Stimulated activated CD8-positive, alpha-beta memory T cell treated with anti-CD3 and anti-CD28 coated beads, Interleukin-15, amount 100 ng/mL, for 4 hours (primary cell): ENCODE measurements around the gene MPIG6B.

ENCODE experiments used
- DNase-seq, 2 donors: peaks; one replicate each; pipeline ENCODE4 v3.0.0-alpha.2; 2020; ENCODE audit warnings: low read depth in 2 of 2

MPIG6B gene, protein sequence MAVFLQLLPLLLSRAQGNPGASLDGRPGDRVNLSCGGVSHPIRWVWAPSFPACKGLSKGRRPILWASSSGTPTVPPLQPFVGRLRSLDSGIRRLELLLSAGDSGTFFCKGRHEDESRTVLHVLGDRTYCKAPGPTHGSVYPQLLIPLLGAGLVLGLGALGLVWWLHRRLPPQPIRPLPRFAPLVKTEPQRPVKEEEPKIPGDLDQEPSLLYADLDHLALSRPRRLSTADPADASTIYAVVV

DNA sequence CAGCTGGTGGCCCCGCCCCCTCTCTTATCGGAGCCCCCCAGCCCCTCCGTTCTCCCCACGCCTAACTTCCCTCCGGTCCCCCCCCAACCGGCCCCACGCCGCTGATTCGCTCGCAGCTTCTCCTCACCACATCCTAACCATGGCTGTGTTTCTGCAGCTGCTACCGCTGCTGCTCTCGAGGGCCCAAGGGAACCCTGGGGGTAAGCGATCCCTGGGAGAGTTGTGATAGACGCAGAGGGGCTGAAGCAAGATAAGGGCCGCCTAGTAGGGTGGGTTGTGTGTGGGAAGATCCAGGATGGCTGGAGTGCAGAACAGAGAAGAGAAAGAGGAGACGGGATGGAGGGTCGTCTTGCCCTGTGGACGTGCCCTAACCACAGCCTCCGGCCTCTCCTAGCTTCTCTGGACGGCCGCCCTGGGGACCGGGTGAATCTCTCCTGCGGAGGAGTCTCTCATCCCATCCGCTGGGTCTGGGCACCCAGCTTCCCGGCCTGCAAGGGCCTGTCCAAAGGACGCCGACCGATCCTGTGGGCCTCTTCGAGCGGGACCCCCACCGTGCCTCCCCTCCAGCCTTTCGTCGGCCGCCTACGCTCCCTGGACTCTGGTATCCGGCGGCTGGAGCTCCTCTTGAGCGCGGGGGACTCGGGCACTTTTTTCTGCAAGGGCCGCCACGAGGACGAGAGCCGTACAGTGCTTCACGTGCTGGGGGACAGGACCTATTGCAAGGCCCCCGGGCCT is at the start of gene MPIG6B:
TSS of gene MPIG6B (plus strand) at position 129 of the 735 bp plus-strand sequence. CDS start at position 140, 11 bp downstream.
- DNase-seq: no peak

DNA sequence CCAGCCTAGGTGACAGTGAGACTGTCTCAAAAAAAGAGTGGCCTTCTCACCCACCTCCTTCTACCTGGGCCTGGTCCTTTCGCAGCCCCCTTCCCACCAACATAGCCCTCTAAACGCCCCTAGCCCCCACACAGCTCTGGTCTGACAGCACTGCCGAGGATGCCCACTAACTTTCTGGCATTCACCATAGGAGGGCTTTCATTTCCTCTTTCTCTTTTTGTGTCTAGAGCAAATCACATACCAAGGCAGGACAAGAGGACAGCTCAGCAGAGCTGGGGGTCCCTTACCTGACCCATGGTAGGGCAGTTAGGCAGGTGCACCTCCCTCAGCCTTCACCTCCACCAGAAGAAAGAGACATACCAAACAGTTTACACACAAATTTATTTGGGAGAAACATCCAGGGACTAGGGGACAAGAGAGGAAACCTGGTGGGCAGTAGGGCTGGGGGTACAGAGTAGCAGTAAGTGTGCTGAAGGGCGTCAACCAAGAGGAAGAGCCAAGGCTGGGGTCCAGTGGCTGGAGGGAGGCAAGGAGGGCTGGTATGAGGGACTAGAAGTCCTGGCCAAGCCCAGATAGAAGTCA is 46.8 kb upstream of the MPIG6B start:
- no peak for DNase-seq

DNA sequence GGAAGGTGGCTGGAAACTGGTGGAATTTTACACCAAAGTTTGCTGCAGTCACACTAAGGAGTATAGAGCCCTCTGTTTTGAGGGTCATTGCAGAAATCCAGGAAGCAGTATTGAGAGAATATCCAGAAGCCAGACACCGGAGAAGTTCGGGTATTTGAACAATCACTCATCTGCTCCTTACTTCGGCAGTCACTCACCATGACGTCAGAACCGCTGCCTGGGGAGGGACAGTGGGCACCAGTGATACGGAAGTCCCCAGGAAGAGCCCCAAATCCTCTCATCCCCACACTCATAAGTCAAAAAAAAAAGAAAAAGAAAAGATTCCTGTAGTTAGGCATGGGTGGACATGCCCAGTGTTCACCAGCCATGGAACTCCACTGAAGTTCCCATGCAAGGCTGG is 46.3 kb upstream of the MPIG6B start:
- DNase-seq: no peak

DNA sequence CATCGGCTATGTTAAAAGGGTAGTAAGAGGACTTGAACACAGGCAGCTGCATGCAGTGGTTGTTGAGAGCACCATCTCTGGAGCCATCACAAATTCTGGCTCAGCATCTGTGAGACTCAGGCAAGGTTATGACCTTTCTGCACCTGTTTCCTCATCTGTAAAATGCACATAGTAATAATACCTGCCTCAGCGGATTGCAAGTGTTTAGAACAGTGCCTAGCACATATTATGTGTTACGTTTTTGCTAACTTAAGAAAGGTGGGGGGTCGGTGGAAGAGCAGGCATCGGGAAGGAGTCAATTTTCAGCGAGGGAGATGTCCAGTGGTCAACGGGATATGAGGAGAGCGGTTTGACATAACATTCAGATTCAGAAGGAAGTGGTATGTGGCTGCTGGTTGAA is 45.2 kb upstream of the MPIG6B start:
- no peak for DNase-seq

DNA sequence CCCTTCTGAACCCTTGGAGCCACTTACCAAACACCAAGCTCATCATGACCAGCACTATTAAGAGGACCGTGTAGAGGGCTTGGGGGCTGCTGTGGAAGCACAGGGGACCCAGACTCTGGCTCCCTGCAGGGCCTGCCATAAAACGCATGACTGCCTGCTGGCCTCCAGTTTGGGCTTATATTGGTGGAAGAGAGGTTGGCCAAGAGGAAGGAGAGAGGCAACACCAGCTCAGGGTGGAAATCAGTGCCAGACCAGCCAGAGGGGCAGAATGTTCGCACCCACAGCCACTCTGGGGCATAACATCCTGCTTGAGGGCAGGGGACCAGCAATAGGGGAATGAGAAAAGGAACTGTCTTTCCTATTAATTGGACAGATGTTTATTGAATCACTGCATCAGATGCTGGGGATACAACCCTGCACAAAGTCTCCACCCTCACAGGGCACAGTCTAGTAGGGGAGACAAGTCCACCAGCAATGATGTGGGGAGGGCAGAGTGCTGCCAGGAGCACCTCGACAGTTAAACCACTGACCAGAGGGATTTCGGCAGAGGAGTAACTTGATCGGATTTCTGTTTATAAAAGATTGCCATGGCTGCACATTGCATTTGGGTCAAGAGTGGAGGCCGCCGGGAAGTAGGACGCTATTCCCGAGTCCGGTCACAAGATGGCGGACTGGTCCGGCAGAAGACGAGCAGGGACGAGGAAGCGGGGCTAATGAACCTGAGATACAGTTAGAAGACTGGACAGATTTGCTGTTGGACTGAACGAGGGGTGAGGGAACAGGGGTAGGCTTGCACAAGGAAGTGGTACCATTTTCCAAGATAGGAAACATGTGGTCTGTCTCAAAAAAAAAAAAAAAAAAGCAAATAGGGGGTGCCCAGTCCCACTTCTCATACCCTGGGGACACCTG is 42.7 kb upstream of the MPIG6B start, which contains the start of gene LY6G5C:
TSS of gene LY6G5C (minus strand) at position 842 of the 909 bp plus-strand sequence. CDS start at position 148, 694 bp downstream.
- peak; percentile 21 to 39 for DNase-seq

DNA sequence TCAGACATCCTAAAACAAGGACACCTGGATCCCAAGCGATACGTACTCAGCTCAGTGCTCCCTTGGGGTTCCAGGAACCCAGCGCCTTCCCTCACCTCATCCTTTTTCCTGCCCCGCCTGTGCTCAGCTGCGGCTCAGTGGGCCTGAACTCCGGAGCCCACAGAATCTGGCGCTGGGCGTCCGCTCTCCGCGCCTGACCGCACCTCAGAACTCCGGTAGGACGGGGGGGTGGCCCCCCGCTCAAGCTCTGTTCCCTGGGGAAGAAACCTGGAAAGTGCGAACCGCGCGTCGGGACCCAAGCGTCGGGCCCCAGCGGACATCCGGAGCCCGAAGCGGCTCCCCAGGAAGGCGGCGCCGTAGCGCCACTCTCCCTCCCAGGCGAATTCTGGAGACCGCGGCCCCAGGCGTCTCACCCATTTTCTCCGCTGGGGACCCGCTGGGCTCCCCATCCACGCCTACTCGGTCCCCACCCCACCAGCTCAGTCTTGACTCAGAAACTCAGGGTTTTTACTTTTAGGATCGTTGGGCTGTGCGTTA is 42.0 kb upstream of the MPIG6B start:
- peak in 1 of 2 donors; percentile 17 for DNase-seq

DNA sequence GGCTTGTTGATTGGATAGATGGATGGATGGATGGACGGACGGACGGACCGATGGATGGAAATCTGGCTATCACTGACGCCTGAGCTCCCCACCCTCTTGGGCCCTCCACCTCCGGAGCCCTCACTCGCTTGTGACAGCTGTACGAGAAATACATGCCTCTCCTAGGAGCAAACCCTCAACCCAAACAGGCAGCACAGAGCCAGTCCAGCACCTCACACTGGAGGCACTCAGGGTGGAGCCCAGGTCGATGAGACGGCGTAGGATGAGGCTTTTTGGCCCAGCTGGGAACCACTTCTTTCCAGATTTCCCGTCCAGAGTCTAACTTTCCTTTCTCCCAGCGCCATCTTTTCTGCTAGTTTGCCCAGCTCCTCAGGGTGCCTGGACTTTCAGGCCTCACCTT is 39.6 kb upstream of the MPIG6B start:
- no peak for DNase-seq

DNA sequence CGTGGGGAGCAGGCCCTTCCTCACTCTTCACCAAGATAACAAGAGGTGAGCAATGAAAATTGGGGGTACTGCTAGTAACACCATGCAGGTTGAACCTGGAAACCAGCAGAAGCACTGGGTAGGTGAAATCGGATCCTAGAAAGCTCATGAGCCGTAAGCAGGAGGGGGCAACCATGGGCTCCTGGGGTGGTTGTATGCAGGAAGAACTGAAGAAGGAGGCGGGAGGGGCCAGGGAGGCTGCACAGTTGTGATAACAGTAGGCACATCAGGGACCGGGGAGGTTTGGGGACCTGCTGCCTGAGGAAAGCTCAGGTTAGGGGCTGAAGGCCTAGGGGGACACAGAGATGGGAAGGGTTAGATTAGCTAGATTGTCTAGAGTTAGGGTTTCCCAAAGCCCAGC is 36.7 kb upstream of the MPIG6B start:
- no peak for DNase-seq

DNA sequence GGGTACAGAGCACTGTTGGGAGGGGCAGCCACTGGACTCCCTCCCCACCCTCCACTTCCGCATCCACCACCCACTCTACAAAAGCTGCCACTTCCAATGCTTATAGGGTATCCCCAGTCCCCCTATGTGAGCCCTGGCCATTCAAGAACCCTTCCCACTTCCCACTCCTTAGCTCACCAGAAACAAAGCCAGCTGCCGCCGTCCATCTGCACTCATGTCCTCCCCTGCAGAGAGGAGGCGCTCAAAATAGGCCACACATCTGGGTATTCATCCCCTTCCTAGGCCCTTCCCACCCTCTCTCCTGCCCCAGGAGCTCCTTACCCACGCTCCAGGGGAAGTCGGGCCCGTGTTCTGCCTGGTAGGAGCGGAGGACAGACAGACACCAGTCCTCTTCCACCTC is 35.9 kb upstream of the MPIG6B start:
- no peak for DNase-seq

DNA sequence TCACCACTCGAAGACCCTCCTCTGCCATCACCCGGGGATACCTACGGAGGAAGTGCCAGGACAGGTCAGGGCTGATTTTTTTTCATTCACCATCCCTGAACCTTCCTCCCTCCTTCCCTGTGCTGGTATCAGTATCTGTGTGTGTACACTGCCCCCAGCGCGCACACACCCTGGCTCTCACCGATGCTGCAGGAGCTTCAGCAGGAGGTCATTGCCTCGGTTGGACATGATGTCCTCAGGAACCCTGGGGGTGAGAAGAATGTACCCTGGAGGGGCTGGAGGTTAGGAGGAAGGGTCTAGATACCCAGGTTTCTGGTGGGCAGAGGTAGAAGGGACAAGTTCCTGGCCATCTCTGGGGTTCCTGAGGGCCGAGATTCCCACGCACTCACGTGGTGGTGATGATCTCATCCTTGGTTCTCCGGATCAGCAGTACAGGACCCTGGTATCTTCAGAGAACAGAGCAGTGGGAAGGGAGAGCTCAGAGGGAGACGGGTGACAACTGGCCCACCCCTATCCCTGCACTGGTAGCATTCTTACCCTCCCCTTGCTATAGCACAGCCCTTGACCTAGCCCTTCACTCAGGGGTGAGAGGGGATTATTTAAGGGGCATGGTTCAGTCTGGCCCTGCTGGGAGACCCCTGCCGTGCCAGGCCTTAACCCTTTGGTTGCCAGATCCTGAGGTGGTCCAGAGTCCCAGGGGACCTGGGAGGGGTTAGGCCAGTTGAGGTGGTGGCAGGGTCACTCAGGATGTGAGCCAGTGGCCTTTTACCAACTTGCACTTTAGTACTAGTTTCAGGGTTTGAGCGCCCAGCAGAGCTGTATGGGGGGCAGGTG is 35.1 kb upstream of the MPIG6B start:
- no peak for DNase-seq

DNA sequence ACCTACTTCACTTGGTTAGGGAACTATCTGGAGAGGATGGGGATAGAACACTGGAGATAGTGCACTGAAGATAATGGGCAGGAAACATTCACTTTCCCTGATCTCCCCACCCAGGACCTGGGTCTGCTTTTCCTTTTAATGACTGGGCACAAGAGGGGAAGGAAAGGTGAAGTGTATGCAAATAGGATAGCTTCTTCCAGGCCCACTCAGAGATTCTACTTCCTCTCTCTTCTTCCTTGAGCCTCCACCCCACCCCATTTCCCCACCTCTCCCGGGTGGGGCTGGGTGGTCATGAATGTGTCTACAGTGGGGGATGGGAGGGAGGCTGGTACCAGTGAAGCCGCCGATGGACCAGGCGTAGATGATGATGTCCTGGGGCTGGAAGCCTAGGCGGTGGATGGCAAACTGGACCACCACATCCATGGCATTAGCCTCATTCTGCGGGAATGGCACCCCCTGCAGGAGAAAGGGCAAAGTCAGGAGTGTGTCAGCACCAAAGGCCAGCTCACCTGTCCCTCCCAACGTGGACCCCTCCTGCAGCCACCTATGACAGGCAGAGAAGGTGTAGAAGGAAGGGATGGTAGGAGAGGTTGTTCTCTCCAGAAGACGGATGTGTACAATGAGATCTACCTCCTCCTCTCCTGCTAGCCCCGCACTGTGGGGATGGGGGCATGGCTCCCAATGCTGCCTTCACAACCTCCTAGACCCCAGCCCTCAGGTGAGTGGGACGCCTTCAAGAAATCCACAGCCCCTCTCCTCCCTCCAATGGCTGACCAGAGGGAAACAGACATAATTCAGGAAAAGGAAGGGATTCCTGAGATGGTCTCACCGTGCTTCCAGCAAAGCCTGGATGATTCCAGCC is 33.7 kb upstream of the MPIG6B start:
- DNase-seq: no peak

DNA sequence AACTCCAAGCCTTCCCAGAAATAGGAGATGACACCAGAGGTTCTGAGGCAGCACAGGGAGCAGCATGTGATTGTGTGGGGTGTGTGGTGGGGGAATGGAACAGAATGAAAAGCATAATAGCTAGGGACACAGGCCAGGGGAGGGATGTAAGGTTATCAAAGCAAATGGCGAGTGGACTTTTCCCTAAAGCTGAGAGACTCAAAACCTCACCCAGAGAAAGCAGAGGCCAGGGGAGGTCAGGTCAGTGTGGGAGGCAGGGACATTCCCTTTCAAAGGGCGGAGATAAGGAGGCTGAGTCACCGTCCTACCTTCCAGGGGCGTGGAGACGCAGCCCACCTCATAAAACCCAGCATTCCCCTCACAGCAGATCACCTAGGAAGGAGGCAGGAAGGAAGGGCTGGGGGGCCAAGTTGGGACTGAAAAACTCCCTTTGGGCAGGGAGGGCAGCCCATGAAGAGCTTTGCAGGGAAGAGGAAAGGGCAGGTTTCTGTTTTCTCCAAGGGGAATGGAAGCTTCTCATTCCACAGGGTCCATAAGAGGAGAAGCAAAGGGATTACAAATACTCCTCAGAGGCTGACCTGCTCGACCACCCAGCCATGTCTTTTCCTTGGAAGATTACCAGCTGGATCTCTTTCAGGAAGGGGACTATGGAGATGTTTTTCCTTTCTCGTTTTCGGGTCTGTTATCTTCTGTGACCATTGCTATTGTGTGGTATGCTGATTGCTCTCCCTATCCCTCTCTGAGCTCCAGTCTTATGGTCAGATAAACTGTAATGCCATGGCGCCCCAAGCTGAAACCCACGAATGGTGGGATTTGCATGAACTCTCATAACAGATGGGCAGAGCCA is 32.7 kb upstream of the MPIG6B start:
- DNase-seq: no peak

DNA sequence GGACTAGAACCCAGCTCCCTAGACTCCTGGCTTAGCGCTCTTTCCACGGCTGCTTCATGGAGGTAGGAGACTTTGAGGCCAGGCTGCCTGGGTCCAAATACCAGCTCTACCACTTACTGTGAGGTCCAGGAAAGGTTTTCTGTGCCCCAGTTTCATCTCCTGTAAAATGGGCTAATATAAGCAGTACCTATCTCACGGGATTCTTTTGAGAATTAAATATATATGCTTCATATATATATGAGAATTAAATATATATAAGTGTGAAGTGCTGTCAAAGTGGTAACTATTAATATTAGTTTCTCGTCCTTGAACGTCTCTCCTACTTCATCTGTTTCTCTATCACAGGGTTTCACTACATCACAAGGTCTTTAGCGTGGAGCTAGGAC is 32.1 kb upstream of the MPIG6B start:
- DNase-seq: no peak

DNA sequence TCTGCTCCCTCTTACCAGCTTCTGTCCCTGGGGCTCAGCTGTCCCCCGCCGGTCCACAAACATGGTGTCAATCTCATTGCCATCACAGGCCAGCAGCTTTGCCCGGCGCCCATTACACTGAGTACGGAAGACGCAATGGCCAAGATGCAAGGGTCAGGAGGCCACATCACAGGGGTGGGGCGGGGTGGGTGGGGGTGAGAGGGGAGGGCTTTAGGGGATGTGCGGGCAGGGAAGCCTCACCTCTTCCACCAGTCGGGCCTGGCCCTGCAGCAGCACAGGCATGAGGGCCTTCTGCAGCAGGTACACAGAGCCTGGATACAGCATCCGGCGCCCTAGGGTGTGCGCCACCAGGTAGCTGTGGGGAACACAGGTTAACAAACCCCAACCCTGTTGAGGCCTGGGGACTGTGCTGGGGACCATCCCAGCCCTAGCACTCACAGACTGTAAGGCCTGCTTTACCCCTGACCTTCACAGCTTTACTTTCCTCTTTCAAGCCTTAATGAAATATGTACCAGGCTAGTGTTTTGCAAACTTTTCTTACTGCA is 31.5 kb upstream of the MPIG6B start:
- no peak for DNase-seq

DNA sequence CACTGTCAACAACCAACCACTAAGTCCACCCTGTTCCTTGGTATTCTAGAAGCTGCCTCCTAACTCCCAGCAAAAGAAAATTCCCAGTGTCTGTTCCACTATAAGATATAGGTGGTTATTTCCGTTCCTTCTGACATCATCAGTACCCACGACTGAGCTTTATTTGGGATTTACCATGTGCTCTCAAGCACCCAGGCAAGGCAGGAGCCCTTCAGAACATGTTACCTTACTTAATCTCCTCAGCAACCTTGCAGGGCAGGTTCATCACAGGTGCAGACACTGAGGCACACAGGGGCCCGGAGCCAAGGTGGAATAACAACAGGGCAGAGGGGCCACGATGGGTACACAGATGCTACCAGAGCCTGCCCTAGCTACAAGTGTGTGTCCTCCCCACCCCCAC is 30.8 kb upstream of the MPIG6B start:
- DNase-seq: no peak

DNA sequence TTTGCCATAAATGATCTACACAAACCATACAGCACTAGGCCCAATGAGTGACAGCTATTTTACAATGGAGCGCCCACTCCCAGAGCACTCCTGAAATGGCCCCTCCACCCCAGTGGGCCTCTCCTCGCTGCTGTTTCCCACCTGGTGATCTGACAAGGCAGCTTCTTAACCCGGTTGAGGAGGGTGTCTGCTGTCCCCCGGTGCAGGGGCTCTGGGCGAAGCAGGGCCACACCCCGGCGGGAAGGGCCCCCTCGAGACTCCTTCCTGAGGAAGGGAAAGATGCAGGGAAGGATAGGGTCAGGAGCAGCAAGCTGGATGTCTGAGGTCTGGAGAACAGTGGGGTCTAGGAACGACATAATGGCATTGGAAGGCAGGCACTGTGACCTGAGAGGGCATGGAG is 30.3 kb upstream of the MPIG6B start:
- DNase-seq: no peak

DNA sequence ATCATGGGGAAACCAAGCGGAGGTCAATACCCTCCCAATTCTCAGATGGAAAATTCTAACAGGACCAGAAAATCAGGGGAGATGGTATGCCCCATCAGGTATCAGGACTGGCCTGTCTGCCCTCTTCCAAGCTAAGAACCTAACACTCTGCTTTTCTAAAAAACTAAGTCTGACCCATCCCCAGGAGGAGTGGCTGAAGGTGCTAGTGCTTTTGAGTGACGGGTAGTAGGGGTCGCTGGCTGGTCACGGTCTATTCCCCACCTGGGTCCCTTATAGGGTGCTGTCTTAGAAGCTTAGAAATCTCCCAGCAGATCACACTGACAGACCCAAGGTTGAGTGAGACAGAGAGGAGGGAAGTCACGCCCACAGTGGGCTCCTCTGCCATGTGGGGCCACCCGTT is 29.6 kb upstream of the MPIG6B start:
- DNase-seq: no peak

DNA sequence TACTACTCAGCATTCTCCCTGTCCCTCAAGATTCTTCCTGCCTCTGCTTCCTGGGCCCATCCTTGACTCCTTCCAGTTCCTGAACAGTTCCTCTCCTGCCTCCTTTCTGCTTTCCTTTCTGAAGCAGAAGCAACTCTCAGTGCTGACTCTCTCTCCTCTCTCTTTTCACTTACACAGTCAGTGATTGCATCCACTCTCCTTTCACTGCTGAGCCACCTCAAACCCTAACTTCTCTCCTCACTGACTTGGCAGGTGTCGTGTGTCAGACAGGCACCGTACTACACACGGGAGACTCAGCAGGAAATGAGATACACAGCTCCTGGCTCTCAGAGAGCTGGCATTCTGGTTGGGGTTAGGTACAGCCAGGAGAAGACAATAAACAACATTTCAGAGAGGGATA is 25.6 kb upstream of the MPIG6B start:
- no peak for DNase-seq
